ENCODE measurements around the gene CYTIP. TPM values are rescaled to one million over a fixed set of nuclear protein-coding genes. Genes with fewer than 3 reads are reported as not detected.

CYTIP gene
- total RNA-seq: 1 to 10 TPM; 3.3 to 4.8 TPM

DNA sequence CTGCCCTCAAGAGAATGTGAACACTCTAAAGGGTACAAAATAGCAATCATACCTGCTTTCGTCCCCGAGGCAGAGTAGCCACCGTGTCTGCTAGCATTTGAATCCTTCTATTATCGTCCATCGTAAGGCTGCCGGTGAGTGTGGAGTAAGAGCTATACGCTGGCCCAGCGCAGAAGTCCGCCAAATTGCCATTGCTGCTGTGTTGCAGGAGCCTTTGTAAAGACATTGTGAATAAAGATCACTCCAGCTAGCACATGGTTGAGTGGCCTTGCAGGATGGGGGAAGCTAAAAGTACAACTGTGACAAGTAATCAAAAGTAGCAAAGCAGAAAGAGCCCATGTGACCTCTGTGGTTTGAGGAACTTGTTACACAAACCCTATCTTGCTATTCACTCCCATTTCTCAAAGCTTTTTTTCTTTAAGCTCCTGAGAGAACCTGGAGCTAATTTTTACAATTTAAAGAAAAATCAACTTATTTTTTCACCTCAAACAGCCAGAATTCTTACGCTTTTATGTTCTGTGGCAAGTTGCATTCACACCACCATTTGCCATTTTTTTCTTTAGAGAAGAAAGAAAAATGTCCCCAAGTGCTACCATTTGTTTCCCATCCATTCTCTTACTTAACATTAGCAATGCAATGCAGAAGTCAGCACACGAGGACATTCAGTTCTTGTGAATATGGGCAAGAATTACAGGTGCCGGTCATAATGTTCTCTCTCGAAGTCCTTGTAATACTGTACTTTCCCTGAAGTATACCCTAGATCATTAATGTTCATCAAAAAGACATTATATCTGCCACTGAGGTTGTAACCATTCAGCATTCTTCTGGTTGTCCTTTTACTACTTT lies at the start of gene CYTIP:
Gene CYTIP (minus strand): TSS at position 295 of the 846 bp plus-strand sequence. CDS start 69 bp downstream, at position 226.
- no peak for TF ChIP-seq CTCF (IDR thresholded peaks at IDR 0.05)
- Histone ChIP-seq H3K4me3 (peak within 1 kb of the TSS in 1 of 2 donors; percentile 21), H3K27ac (peak within 1 kb of the TSS; percentile 0 to 14), H3K27me3 (no peaks in the 10 kb centered on the region), H3K9me3 (no peaks in the 10 kb centered on the region), H3K4me1 (peaks cover 0 to 28% of the 10 kb centered on the region in 2 donors), H3K36me3 (no peaks in the 10 kb centered on the region)
- no peak for DNase-seq (ENCODE audit: low spot score)

- TF ChIP-seq CTCF (IDR thresholded peaks at IDR 0.05): peak; percentile 31 to 84
- no peaks in the 10 kb centered on the region for H3K9me3 ChIP-seq
- no peaks in the 10 kb centered on the region for H3K36me3 ChIP-seq
- no peak overlapping the region for H3K4me3 ChIP-seq
- peaks cover 0 to 6% of the 10 kb centered on the region in 2 donors for H3K4me1 ChIP-seq
- H3K27me3 ChIP-seq: no peaks in the 10 kb centered on the region
- peak; percentile 68 for DNase-seq (ENCODE audit: low spot score)
- H3K27ac ChIP-seq: no peak overlapping the region
Measured at GRCh38 chr2:157492189-157492773, 48.4 kb upstream of the CYTIP start.

DNA sequence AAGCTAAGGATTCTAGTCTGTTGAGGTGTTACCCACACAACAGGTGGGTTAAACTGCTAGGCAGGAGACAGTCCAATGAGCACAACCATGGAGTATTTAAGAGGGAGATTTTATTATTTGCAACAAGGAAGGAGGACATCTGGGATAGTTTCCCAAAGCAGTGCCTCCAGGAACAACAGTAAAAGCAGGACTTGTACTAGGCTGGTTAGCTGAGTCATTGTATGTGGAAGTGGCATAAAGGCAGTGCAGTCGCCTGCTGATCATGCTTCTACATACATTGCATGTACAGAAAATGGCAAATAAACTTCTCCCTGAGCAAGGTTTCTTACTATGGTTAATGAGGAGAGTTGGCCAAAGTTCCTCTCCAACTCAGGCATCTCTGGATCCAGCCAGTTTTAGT lies 46.1 kb upstream of the CYTIP start:
- Histone ChIP-seq H3K4me1 (peaks cover 0 to 6% of the 10 kb centered on the region in 2 donors), H3K36me3 (no peaks in the 10 kb centered on the region), H3K27ac (no peak overlapping the region), H3K4me3 (no peak overlapping the region), H3K27me3 (no peaks in the 10 kb centered on the region), H3K9me3 (no peaks in the 10 kb centered on the region)
- no peak for DNase-seq (ENCODE audit: low spot score)
- no peak for TF ChIP-seq CTCF (IDR thresholded peaks at IDR 0.05)

- H3K4me1 ChIP-seq: peaks cover 0 to 6% of the 10 kb centered on the region in 2 donors
- no peak for TF ChIP-seq CTCF (IDR thresholded peaks at IDR 0.05)
- no peaks in the 10 kb centered on the region for H3K27me3 ChIP-seq
- no peak for DNase-seq (ENCODE audit: low spot score)
- H3K9me3 ChIP-seq: no peaks in the 10 kb centered on the region
- no peaks in the 10 kb centered on the region for H3K36me3 ChIP-seq
- H3K27ac ChIP-seq: no peak overlapping the region
- H3K4me3 ChIP-seq: no peak overlapping the region
Measured at GRCh38 chr2:157488877-157489276, 45.0 kb upstream of the CYTIP start.

GRCh38 chr2:157487747-157488146 lies 43.9 kb upstream of the CYTIP start:
- no peak for DNase-seq (ENCODE audit: low spot score)
- H3K27me3 ChIP-seq: no peaks in the 10 kb centered on the region
- no peaks in the 10 kb centered on the region for H3K9me3 ChIP-seq
- no peak overlapping the region for H3K4me3 ChIP-seq
- TF ChIP-seq CTCF (IDR thresholded peaks at IDR 0.05): no peak
- no peak overlapping the region for H3K27ac ChIP-seq
- H3K4me1 ChIP-seq: peaks cover 0 to 6% of the 10 kb centered on the region in 2 donors
- no peaks in the 10 kb centered on the region for H3K36me3 ChIP-seq
